Testis (tissue), 3 donors: ENCODE measurements around the gene HAT1. TPM values are rescaled to one million over a fixed set of nuclear protein-coding genes. Genes with fewer than 3 reads are reported as not detected.

Experiments used
- DNase-seq: peaks from one replicate; pipeline ENCODE4 v3.0.0-alpha.2; 2019
- H3K27ac ChIP-seq, 2 donors: fragments of 200-600 bp; sonication (generic); one replicate each; pipeline ENCODE4 v1.5.1; 2019
- H3K27me3 ChIP-seq: fragments of 200-600 bp; sonication (generic); one replicate; pipeline ENCODE4 v1.5.1; 2019
- H3K36me3 ChIP-seq: fragments of 200-600 bp; sonication (generic); one replicate; pipeline ENCODE4 v1.5.1; 2017; ENCODE audit warnings: low read depth; ENCODE audit errors: missing control alignments
- H3K4me1 ChIP-seq: fragments of 200-600 bp; sonication (generic); one replicate; pipeline ENCODE4 v1.5.1; 2019
- H3K4me3 ChIP-seq, 2 donors: fragments of 200-600 bp; sonication (generic); one replicate each; pipeline ENCODE4 v1.5.1; 2017 to 2019
- H3K9me3 ChIP-seq: fragments of 200-600 bp; sonication (generic); one replicate; pipeline ENCODE4 v1.5.1; 2017
- CTCF ChIP-seq, 3 experiments: fragments of 450-650 bp in 2 of 3; fragments of 200-600 bp in 1 of 3; sonication (generic) in 1 of 3; IDR thresholded peaks; one replicate each; pipeline ENCODE4 v1.5.1; 2016 to 2019; ENCODE audit warnings: antibody characterized with exemption in 3 of 3, mild to moderate bottlenecking in 2 of 3, moderate library complexity in 1 of 3
- POLR2A ChIP-seq: fragments of 450-650 bp; IDR thresholded peaks from one replicate; pipeline ENCODE4 v1.6.1; 2017; ENCODE audit warnings: antibody characterized with exemption, mild to moderate bottlenecking, moderate library complexity
- WGBS, 2 donors: methylation state at CpG; one replicate each; pipeline ENCODE4 v1.1.5; 2018; 5-methylcytosine and 5-hydroxymethylcytosine counted together
- intact Hi-C: fragments of 100-400 bp; cut with DNase I; formaldehyde crosslinking; loops from one replicate; pipeline ENCODE4 v1.15.1; 2023; ENCODE audit warnings: low total_unique reads
- polyA plus RNA-seq: library from polyadenylated mRNA; stranded (reverse); fragments of 350-450 nt; fragmentation: Illumina TruSeq; extraction: RNeasy Lipid Tissue Mini Kit (QIAGEN cat#74804); gene quantifications from one replicate; pipeline ENCODE4 v1.2.3, GENCODE V29; 2014; ENCODE audit warnings: low read depth, low replicate concordance; ENCODE audit not compliant: insufficient read depth
- total RNA-seq, 2 donors: library from RNA; depleted of rRNA; stranded (reverse); fragments of >200 nt; gene quantifications; one replicate each; pipeline ENCODE4 v1.2.3, GENCODE V29; 2016

The HAT1 gene
- total and polyA plus RNA-seq, 3 donors from 2014 or later: 34.5 to 46.3 (median 38.2) TPM

DNA sequence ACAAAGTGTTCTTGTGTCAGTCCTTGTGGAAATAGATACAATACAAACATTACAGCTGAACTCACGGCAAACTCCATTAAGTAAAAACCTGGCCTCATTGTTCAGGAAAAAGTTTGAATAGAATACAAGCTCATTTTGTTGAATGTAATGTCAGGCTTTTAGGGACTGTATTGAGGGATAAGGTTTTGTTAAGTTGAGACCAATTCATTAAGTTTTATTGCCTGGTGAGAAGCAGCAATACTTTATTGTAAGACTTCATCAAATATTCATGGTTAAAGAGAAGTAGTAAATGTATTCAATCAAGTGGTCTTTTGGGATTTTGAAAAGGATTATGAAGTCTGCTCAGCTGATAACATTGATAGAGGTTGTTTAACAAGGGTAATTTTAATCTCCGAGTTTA, 42.0 kb downstream of the HAT1 start:
- no peak for DNase-seq
- Histone ChIP-seq H3K36me3 (no peaks in the 10 kb centered on the region), H3K4me3 (no peak overlapping the region), H3K27ac (no peak overlapping the region), H3K4me1 (no peaks in the 10 kb centered on the region), H3K9me3 (no peaks in the 10 kb centered on the region), H3K27me3 (no peaks in the 10 kb centered on the region)
- intact Hi-C loops: no loop called here
- 76% methylated on average over 2 of the region's 2 CpGs for WGBS, 2 donors
- TF ChIP-seq CTCF (IDR thresholded peaks at IDR 0.05): no peak
- TF ChIP-seq POLR2A: no peak

- Histone ChIP-seq H3K9me3 (no peaks in the 10 kb centered on the region), H3K4me3 (no peak overlapping the region), H3K27me3 (no peaks in the 10 kb centered on the region), H3K4me1 (no peaks in the 10 kb centered on the region), H3K27ac (no peak overlapping the region), H3K36me3 (no peaks in the 10 kb centered on the region)
- TF ChIP-seq CTCF (IDR thresholded peaks at IDR 0.05) (no peak), POLR2A (no peak)
- DNase-seq: no peak
- intact Hi-C loops: no loop called here
- 91 to 98% methylated on average over 3 of the region's 3 CpGs for WGBS, 2 donors
These were observed 43.0 kb downstream of the HAT1 start for GRCh38 chr2:171965238-171965637.

DNA sequence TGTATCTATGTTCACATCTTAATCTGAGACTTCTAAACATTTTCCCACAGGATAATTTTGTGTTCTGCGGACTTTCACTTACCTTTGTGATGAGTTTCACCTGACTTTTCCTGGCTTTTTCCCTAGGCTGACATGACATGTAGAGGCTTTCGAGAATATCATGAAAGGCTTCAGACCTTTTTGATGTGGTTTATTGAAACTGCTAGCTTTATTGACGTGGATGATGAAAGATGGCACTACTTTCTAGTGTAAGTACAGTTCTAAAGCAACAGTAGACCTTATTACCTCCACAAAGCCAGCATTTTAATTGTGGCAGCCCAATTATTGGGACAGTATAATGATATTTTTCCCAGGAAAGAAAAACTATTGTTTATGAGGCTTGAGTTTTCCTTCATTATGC, 43.4 kb downstream of the HAT1 start:
- no peaks in the 10 kb centered on the region for H3K36me3 ChIP-seq
- no peak for TF ChIP-seq POLR2A
- TF ChIP-seq CTCF (IDR thresholded peaks at IDR 0.05): no peak
- no peaks in the 10 kb centered on the region for H3K4me1 ChIP-seq
- no peak overlapping the region for H3K27ac ChIP-seq
- DNase-seq: no peak
- 97 to 100% methylated on average over 3 of the region's 3 CpGs for WGBS, 2 donors
- intact Hi-C loops: no loop called here
- no peak overlapping the region for H3K4me3 ChIP-seq
- no peaks in the 10 kb centered on the region for H3K27me3 ChIP-seq
- H3K9me3 ChIP-seq: no peaks in the 10 kb centered on the region

GRCh38 chr2:171966235-171966634, 44.0 kb downstream of the HAT1 start:
- intact Hi-C loops: no loop called here
- WGBS, 2 donors: 90 to 93% methylated on average over 8 of the region's 8 CpGs
- H3K4me3 ChIP-seq: no peak overlapping the region

More at GRCh38 chr2:171966235-171966634, 44.0 kb downstream of the HAT1 start:
- Histone ChIP-seq H3K9me3 (no peaks in the 10 kb centered on the region), H3K27me3 (no peaks in the 10 kb centered on the region), H3K4me1 (no peaks in the 10 kb centered on the region), H3K36me3 (no peaks in the 10 kb centered on the region), H3K27ac (no peak overlapping the region)
- no peak for TF ChIP-seq CTCF (IDR thresholded peaks at IDR 0.05)
- no peak for TF ChIP-seq POLR2A
- no peak for DNase-seq
